ENCODE results near the gene PEX5L. TPM values are rescaled to one million over a fixed set of nuclear protein-coding genes. Genes with fewer than 3 reads are reported as not detected.

The PEX5L gene
- total RNA-seq, 1 experiment from 2014 or later = not detected

- Histone ChIP-seq H2AFZ (ENCODE audit: low read depth, low read length, poor library complexity, severe bottlenecking) (no peak overlapping the region), H3K9me3 (ENCODE audit: control insufficient read depth in 1 of 2, insufficient read depth in 1 of 2, low read depth in 1 of 2, low read length in 2 of 2) (no peaks in the 10 kb centered on the region), H4K20me1 (ENCODE audit: insufficient read depth) (no peaks in the 10 kb centered on the region), H3K4me2 (ENCODE audit: low read length) (no peak overlapping the region), H3K9ac (ENCODE audit: low read length) (no peak overlapping the region), H3K27me3 (ENCODE audit: insufficient read depth, low read length) (peaks cover 39% of the 10 kb centered on the region), H3K36me3 (ENCODE audit: control insufficient read depth in 1 of 2, insufficient read depth in 2 of 2, low read length in 2 of 2) (no peaks in the 10 kb centered on the region), H3K9me2 (ENCODE audit: insufficient read depth) (no peaks in the 10 kb centered on the region), H3K4me3 (replicated peaks in 1 of 2; ENCODE audit: low read depth in 1 of 2, low read length in 2 of 2) (no peak overlapping the region), H3K4me1 (ENCODE audit: control insufficient read depth in 1 of 2, insufficient read depth in 2 of 2, low read length in 2 of 2) (no peaks in the 10 kb centered on the region), H3K79me2 (ENCODE audit: insufficient read depth, low read length) (no peaks in the 10 kb centered on the region), H3K27ac (ENCODE audit: low read depth, low read length) (no peak overlapping the region)
- RAD21 ChIA-PET (ENCODE audit: low non-redundant PET in 1 of 2, low total read pairs in 2 of 2, uncharacterized antibody in 2 of 2, unreplicated experiment in 2 of 2) = no interaction called here
- TF ChIP-seq TCF7L2 (IDR thresholded peaks at IDR 0.05; ENCODE audit: borderline replicate concordance, extremely low read depth, insufficient read depth, insufficient read length) (no peak), ZFX (IDR thresholded peaks at IDR 0.05) (no peak), SIN3A (IDR thresholded peaks at IDR 0.05; ENCODE audit: low read depth) (no peak), ELF1 (IDR thresholded peaks at IDR 0.05; ENCODE audit: borderline replicate concordance, low read depth) (no peak), EZH2 (IDR thresholded peaks at IDR 0.05) (no peak), EGR1 (IDR thresholded peaks at IDR 0.05; ENCODE audit: low read depth) (no peak), EZH2phosphoT487 (IDR thresholded peaks at IDR 0.05; ENCODE audit: borderline replicate concordance) (no peak), FOSL1 (IDR thresholded peaks at IDR 0.05; ENCODE audit: low read depth) (no peak), CBX3 (IDR thresholded peaks at IDR 0.05; ENCODE audit: low read depth) (no peak), CEBPB (IDR thresholded peaks at IDR 0.05; ENCODE audit: low read depth) (no peak), ZNF274 (IDR thresholded peaks at IDR 0.05; ENCODE audit: low read depth, low read length) (no peak), YY1 (IDR thresholded peaks at IDR 0.05; ENCODE audit: extremely low read depth, insufficient replicate concordance, low read depth, low read length) (no peak), JUND (IDR thresholded peaks at IDR 0.05) (no peak)
- TF ChIP-seq, protein P1, sequence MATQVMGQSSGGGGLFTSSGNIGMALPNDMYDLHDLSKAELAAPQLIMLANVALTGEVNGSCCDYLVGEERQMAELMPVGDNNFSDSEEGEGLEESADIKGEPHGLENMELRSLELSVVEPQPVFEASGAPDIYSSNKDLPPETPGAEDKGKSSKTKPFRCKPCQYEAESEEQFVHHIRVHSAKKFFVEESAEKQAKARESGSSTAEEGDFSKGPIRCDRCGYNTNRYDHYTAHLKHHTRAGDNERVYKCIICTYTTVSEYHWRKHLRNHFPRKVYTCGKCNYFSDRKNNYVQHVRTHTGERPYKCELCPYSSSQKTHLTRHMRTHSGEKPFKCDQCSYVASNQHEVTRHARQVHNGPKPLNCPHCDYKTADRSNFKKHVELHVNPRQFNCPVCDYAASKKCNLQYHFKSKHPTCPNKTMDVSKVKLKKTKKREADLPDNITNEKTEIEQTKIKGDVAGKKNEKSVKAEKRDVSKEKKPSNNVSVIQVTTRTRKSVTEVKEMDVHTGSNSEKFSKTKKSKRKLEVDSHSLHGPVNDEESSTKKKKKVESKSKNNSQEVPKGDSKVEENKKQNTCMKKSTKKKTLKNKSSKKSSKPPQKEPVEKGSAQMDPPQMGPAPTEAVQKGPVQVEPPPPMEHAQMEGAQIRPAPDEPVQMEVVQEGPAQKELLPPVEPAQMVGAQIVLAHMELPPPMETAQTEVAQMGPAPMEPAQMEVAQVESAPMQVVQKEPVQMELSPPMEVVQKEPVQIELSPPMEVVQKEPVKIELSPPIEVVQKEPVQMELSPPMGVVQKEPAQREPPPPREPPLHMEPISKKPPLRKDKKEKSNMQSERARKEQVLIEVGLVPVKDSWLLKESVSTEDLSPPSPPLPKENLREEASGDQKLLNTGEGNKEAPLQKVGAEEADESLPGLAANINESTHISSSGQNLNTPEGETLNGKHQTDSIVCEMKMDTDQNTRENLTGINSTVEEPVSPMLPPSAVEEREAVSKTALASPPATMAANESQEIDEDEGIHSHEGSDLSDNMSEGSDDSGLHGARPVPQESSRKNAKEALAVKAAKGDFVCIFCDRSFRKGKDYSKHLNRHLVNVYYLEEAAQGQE (IDR thresholded peaks at IDR 0.05; ENCODE audit: low read depth) = no peak
- TF ChIP-seq, protein P2, sequence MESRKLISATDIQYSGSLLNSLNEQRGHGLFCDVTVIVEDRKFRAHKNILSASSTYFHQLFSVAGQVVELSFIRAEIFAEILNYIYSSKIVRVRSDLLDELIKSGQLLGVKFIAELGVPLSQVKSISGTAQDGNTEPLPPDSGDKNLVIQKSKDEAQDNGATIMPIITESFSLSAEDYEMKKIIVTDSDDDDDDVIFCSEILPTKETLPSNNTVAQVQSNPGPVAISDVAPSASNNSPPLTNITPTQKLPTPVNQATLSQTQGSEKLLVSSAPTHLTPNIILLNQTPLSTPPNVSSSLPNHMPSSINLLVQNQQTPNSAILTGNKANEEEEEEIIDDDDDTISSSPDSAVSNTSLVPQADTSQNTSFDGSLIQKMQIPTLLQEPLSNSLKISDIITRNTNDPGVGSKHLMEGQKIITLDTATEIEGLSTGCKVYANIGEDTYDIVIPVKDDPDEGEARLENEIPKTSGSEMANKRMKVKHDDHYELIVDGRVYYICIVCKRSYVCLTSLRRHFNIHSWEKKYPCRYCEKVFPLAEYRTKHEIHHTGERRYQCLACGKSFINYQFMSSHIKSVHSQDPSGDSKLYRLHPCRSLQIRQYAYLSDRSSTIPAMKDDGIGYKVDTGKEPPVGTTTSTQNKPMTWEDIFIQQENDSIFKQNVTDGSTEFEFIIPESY (IDR thresholded peaks at IDR 0.05; ENCODE audit: extremely low read depth, insufficient replicate concordance, low read length) = no peak
- POLR2A ChIA-PET = no interaction called here
- BruUV-seq (replicated peaks) = no TSS peak
- DNase-seq (ENCODE audit: low read depth, low spot score) (no peak), ATAC-seq (no peak)
- intact Hi-C loops (cut with micrococcal nuclease) = no loop called here
- CTCF ChIA-PET = no interaction called here
These were observed 102.8 kb downstream of the PEX5L start for GRCh38 chr3:179933914-179934313.

Data from HCT116 (cell line).